Heart right ventricle (tissue), 16 donors: ENCODE measurements around the gene CWC22. TPM values are rescaled to one million over a fixed set of nuclear protein-coding genes. Genes with fewer than 3 reads are reported as not detected.
"Not testable (repeated sequence)": the region's sequence is repeated elsewhere in the genome, so short reads cannot be mapped to it uniquely, and the experiment has no call there.

Source experiments
- ATAC-seq, 8 donors: fragments of 200-7000 bp; cut with Tn5 transposase; one replicate each; pipeline ENCODE4 v1.9.1; 2020; ENCODE audit warnings: mild to moderate bottlenecking in 8 of 8, moderate library complexity in 8 of 8, moderate number of reproducible peaks in 1 of 8
- DNase-seq, 2 donors: peaks; one replicate each; pipeline ENCODE4 v3.0.0-alpha.2; 2020
- H3K27ac ChIP-seq, 10 donors: fragments of 200-600 bp; sonication (generic) in 2 of 10; one replicate each; pipeline versions ENCODE4 v1.5.0 to v1.8.0; 2020 to 2022; ENCODE audit warnings: mild to moderate bottlenecking in 3 of 10
- H3K27me3 ChIP-seq, 7 donors: fragments of 200-600 bp; one replicate each; pipeline ENCODE4 v1.8.0; 2021 to 2022; ENCODE audit warnings: mild to moderate bottlenecking in 2 of 7
- H3K36me3 ChIP-seq, 9 donors: fragments of 200-600 bp; sonication (generic) in 1 of 9; one replicate each; pipeline versions ENCODE4 v1.5.0 to v1.8.0; 2020 to 2022; ENCODE audit warnings: mild to moderate bottlenecking in 2 of 9
- H3K4me1 ChIP-seq, 9 donors: fragments of 200-600 bp; sonication (generic) in 1 of 9; one replicate each; pipeline versions ENCODE4 v1.5.0 to v1.8.0; 2020 to 2022; ENCODE audit warnings: mild to moderate bottlenecking in 4 of 9
- H3K4me3 ChIP-seq, 10 donors: fragments of 200-600 bp; sonication (generic) in 2 of 10; one replicate each; pipeline versions ENCODE4 v1.5.0 to v1.8.0; 2020 to 2022; ENCODE audit warnings: mild to moderate bottlenecking in 7 of 10, moderate library complexity in 2 of 10
- H3K9me3 ChIP-seq, 11 donors: fragments of 200-600 bp in 10 of 11; sonication (generic) in 2 of 11; one replicate each; pipeline versions ENCODE4 v1.5.0 to v1.8.0; 2013 to 2022; ENCODE audit warnings: mild to moderate bottlenecking in 2 of 11, control low read depth in 1 of 11, moderate library complexity in 1 of 11
- WGBS, 2 donors: extraction: QIAGEN DNeasy Blood & Tissue Kit; methylation state at CpG; one replicate each; pipeline ENCODE4 v1.1.7; 2013; ENCODE audit warnings: inconsistent platforms in 1 of 2; 5-methylcytosine and 5-hydroxymethylcytosine counted together
- intact Hi-C, 10 donors: fragments of 100-400 bp; cut with DNase I; formaldehyde crosslinking; loops; one replicate each; pipeline versions ENCODE4 v1.11.1 to v1.14.2; 2022
- polyA plus RNA-seq, 2 donors: library from polyadenylated mRNA; stranded (reverse); fragments of 200-250 nt; gene quantifications; one replicate each; pipeline ENCODE4 v1.2.3, GENCODE V29; 2013
- total RNA-seq, 10 donors: library from RNA; stranded (reverse); fragmentation: NEBNext Ultra II Directional in 3 of 10; extraction: Animal tissue kit (Norgen Biotek cat#: 25700) in 3 of 10; gene quantifications; one replicate each; pipeline versions ENCODE4 v1.2.1 to v1.2.4, GENCODE V29; 2021 to 2023
- TF ChIP-seq, protein P1 (sequence below), 9 donors: fragments of 200-600 bp; sonication (generic) in 2 of 9; IDR thresholded peaks; one replicate each; pipeline versions ENCODE4 v1.5.0 to v1.8.0; 2021 to 2022; ENCODE audit warnings: antibody characterized with exemption in 9 of 9, mild to moderate bottlenecking in 5 of 9, moderate library complexity in 1 of 9
- donor health status: Arrhythmogenic right ventricular cardiomyopathy.
- donor health status: ischemic (EF 13 %, LVEDD 7.1; RV severe dilation, severe dysfunction).
- donor health status: healthy with polysubstance abuse.
- donor health status: DM: no; HTN: yes; CAD: no.
- donor health status: DM: no; HTN: no; CAD: no.
- donor health status: ischemic (EF 25% LVEDD 6.9; RV normal size, moderate dysfunction).
- donor health status: ischemic (EF 25% LVEDD 5.7; RV mildly dilated, moderate dysfunction).
- donor health status: healthy.
- donor health status: DM: yes; HTN: yes; CAD: no.
- donor health status: Ischemic cardiomyopathy.
- donor health status: ischemic (EF 35%, LVEDD 5.7; RV mildly dilated, moderate dysfunction).
- donor health status: nonischemic (EF 11% LVEDD 7.7; RV severe dilation, severe dysfunction).
- donor health status: DM: yes; HTN: yes; CAD: no.
- donor health status: PGD.
- donor health status: ischemic (EF 29% LVEDD 5.4; RV normal size, mild dysfunction).
- donor health status: nonischemic (EF 23%, LVEDD 6.1; RV moderate dilation, normal function).

Gene CWC22
- total and polyA plus RNA-seq, 12 donors = 5.6 to 16.0 (median 12.6) TPM

DNA sequence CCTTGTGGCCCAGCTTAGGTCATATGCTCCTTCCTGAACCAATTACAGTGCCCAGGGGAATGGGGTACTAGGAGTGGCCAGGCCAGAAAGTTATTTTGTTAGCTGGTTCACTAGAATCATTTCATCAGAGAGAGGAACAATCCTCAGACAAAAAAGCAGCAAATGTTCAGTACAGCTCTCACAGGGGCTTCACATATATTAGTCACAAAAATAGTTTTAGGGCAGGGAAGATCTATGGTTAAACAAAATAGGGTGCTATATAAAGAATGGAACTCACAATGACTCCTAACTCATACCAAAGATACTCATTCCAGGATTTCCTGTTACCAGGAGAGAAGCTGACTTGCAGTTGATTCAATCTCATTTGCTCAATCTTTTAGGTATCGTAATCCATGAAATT is 71.0 kb downstream of the CWC22 start:
- WGBS, 2 donors = 93 to 96% methylated on average over 1 of the region's 1 CpG
- DNase-seq = no peak
- no peak overlapping the region for H3K4me3 ChIP-seq
- no peak overlapping the region for H3K27ac ChIP-seq
- TF ChIP-seq, protein P1, sequence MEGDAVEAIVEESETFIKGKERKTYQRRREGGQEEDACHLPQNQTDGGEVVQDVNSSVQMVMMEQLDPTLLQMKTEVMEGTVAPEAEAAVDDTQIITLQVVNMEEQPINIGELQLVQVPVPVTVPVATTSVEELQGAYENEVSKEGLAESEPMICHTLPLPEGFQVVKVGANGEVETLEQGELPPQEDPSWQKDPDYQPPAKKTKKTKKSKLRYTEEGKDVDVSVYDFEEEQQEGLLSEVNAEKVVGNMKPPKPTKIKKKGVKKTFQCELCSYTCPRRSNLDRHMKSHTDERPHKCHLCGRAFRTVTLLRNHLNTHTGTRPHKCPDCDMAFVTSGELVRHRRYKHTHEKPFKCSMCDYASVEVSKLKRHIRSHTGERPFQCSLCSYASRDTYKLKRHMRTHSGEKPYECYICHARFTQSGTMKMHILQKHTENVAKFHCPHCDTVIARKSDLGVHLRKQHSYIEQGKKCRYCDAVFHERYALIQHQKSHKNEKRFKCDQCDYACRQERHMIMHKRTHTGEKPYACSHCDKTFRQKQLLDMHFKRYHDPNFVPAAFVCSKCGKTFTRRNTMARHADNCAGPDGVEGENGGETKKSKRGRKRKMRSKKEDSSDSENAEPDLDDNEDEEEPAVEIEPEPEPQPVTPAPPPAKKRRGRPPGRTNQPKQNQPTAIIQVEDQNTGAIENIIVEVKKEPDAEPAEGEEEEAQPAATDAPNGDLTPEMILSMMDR (IDR thresholded peaks at IDR 0.05) = no peak
- peaks cover 0 to 23% (median 0%) of the 10 kb centered on the region in 9 donors for H3K36me3 ChIP-seq
- H3K4me1 ChIP-seq = peaks cover 0 to 8% (median 0%) of the 10 kb centered on the region in 9 donors
- H3K9me3 ChIP-seq = peaks cover 0 to 6% (median 0%) of the 10 kb centered on the region in 11 donors
- ATAC-seq = no peak
- no peaks in the 10 kb centered on the region for H3K27me3 ChIP-seq
- intact Hi-C loops = no loop called here

DNA sequence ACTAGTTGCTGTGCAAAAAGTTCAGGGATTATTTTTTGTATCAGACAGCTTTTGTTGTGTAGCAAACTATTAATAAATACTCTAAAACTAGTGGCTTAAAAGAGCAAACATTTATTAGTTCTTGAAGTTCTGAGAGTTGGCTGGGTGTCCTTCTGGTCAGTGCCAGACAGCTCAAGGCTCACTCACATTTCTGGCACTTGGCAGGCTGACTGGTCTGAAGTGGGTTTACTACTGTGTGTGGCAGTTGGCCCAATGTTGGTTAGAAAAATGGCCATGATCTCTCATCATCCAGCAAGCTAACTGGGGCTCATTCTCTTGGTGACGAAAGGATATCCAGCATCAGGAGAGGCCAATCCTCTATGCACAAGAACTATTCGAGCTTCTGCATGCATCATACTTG is 74.3 kb downstream of the CWC22 start:
- DNase-seq = peak; percentile 34 to 67
- Histone ChIP-seq H3K9me3 (peaks cover 0 to 13% (median 0%) of the 10 kb centered on the region in 11 donors), H3K4me3 (no peak overlapping the region), H3K36me3 (peaks cover 0 to 23% (median 0%) of the 10 kb centered on the region in 9 donors), H3K4me1 (peaks cover 0 to 8% (median 0%) of the 10 kb centered on the region in 9 donors), H3K27ac (no peak overlapping the region), H3K27me3 (no peaks in the 10 kb centered on the region)
- WGBS, 2 donors = 42 to 64% methylated on average over 2 of the region's 2 CpGs
- TF ChIP-seq, protein P1 (IDR thresholded peaks at IDR 0.05) = no peak
- intact Hi-C loops = no loop called here
- ATAC-seq = peak; percentile 76 to 95 (median 91)

DNA sequence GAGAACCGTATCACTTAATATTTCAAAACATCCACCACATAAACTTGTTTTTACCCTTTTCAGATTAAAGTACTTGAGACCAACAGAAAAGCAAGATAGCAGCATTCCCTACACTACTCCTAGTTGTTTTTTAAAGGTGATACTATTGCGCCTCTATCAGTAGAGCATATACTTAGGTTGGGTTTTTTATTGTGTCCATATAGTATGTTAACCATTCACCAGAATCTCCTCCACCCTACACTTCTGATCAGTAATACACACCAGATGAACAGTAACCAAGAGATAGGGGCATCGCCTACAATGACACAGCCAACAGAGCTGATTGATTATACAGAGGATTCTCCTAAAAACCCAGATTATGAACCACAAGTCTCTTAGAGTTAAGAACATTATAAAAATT is 75.6 kb downstream of the CWC22 start:
- no peak for DNase-seq
- H3K4me1 ChIP-seq = peaks cover 0 to 8% (median 0%) of the 10 kb centered on the region in 9 donors
- intact Hi-C loops = no loop called here
- H3K27ac ChIP-seq = no peak overlapping the region
- H3K36me3 ChIP-seq = peaks cover 0 to 23% (median 0%) of the 10 kb centered on the region in 9 donors
- H3K4me3 ChIP-seq = no peak overlapping the region
- 65 to 83% methylated on average over 3 of the region's 3 CpGs for WGBS, 2 donors
- ATAC-seq = no peak
- H3K27me3 ChIP-seq = no peaks in the 10 kb centered on the region
- H3K9me3 ChIP-seq = peaks cover 0 to 25% (median 6%) of the 10 kb centered on the region in 11 donors
- TF ChIP-seq, protein P1 (IDR thresholded peaks at IDR 0.05) = no peak

DNA sequence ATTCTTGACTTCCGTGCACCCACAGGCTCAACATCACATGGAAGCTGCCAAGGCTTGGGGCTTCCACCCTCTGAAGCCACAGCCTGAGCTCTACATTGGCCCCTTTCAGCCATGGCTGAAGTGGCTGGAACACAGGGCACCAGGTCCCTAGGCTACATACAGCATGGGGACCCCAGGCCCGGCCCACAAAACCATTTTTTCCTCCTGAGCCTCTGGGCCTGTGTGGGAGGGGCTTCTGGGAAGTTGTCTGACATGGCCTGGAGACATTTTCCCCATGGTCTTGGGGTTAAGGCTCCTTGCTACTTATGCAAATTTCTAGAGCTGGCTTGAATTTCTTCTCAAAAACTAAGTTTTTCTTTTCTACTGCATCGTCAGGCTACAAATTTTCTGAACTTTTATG is 77.1 kb downstream of the CWC22 start:
- H3K27ac ChIP-seq, ATAC-seq, intact Hi-C loops, H3K4me1 ChIP-seq, H3K27me3 ChIP-seq, H3K4me3 ChIP-seq, DNase-seq: not testable (repeated sequence)
- H3K9me3 ChIP-seq = peaks cover 0 to 40% (median 17%) of the 10 kb centered on the region in 11 donors
- WGBS, 2 donors = 96% methylated on average over 3 of the region's 3 CpGs
- H3K36me3 ChIP-seq = peaks cover 0 to 20% (median 0%) of the 10 kb centered on the region in 9 donors

DNA sequence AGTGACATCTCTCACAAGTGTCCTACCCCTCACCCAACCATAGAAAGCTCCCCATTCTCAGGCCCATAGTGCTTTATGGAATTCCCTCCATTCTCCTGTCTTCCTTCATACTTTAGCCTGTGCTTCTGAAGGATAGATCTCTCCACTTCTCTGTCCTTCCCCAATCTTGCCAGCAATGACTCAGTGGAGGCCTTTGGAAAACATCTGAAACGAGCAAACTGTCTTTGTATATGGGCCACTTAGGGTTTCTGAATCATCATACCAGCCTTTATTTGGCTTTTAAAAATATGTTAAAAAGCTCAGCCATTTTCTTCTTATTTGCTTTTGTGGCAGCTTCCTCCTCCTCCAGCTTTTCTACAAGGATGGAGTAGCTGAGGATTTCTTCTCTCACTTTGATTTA is 80.1 kb downstream of the CWC22 start:
- TF ChIP-seq, protein P1 (IDR thresholded peaks at IDR 0.05) = no peak
- 90 to 92% methylated on average over 1 of the region's 1 CpG for WGBS, 2 donors
- no peak for ATAC-seq

More for the DNA sequence above, 80.1 kb downstream of the CWC22 start:
- intact Hi-C loops = no loop called here
- no peak for DNase-seq
- H3K4me3 ChIP-seq = no peak overlapping the region
- no peaks in the 10 kb centered on the region for H3K27me3 ChIP-seq
- no peaks in the 10 kb centered on the region for H3K36me3 ChIP-seq
- H3K27ac ChIP-seq = no peak overlapping the region
- peaks cover 0 to 43% (median 17%) of the 10 kb centered on the region in 11 donors for H3K9me3 ChIP-seq
- H3K4me1 ChIP-seq = no peaks in the 10 kb centered on the region
